GM06990 (cell line): Measurements from ENCODE around the gene FBXL19.

Experiments used
- DNase-seq: peaks from one replicate; pipeline ENCODE4 v3.0.0-alpha.2; 2011; ENCODE audit not compliant: insufficient read length; ENCODE audit errors: extremely low read depth
- H3K27me3 ChIP-seq: replicated peaks from 2 replicates; pipeline ENCODE4 v1.6.0; 2011; ENCODE audit warnings: low read length; ENCODE audit not compliant: control insufficient read depth, insufficient read depth
- H3K36me3 ChIP-seq: 2 replicates; pipeline ENCODE4 v1.5.1; 2011; ENCODE audit warnings: low read length; ENCODE audit not compliant: control insufficient read depth, insufficient read depth
- H3K4me3 ChIP-seq: replicated peaks from 2 replicates; pipeline ENCODE4 v1.5.1; 2011; ENCODE audit warnings: low read depth, mild to moderate bottlenecking, control low read depth, low read length
- CTCF ChIP-seq: IDR thresholded peaks from 2 replicates; pipeline ENCODE4 v1.5.1; 2011; ENCODE audit warnings: low read length, control low read depth, mild to moderate bottlenecking, inconsistent platforms; ENCODE audit not compliant: insufficient read depth, poor library complexity, severe bottlenecking

FBXL19 gene

DNA sequence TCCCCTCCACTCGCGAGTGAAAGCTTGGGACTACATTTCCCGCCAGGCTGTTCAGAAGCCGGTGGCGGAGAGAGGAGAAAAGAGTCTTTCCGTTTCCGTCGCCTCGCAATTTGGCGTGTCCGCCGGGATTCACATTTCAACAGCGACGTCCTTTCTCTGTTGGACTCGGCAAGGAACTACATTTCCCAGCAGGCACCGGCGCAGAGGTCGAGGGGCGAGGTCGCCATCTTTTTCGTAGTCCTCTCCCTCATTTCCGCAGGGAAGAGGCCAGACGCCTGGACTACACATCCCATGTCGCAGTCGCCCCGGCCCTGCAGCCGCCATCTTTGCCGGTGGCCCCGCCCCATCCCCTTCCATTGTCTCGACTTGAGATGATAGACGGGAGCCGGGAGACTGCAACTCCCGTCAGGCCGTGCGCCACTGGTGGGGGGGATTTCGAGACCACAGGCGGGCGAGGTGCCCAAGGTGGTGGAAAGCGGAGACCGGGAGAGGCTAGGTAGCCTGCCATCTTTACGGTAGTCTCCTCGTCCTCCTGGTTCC lies 882 bp upstream of the FBXL19 start:
- H3K36me3 ChIP-seq = peaks cover 3% of the 10 kb centered on the region
- no peaks in the 10 kb centered on the region for H3K27me3 ChIP-seq
- peak overlapping the region; percentile 78 for H3K4me3 ChIP-seq
- TF ChIP-seq CTCF = no peak
- DNase-seq = peak; percentile 100

GRCh38 chr16:30922960-30923535 lies 324 bp upstream of the FBXL19 start:
- peak; percentile 99 for DNase-seq
- no peaks in the 10 kb centered on the region for H3K27me3 ChIP-seq

GRCh38 chr16:30924076-30924912 lies 922 bp downstream of the FBXL19 start:
- Histone ChIP-seq H3K27me3 (no peaks in the 10 kb centered on the region), H3K4me3 (peak overlapping the region; percentile 78), H3K36me3 (peaks cover 5% of the 10 kb centered on the region)
- no peak for TF ChIP-seq CTCF
- no peak for DNase-seq

More at GRCh38 chr16:30922960-30923535, 324 bp upstream of the FBXL19 start:
- peak overlapping the region; percentile 78 for H3K4me3 ChIP-seq
- TF ChIP-seq CTCF = no peak
- H3K36me3 ChIP-seq = peaks cover 3% of the 10 kb centered on the region

GRCh38 chr16:30924913-30925631 lies 1.7 kb downstream of the FBXL19 start:
- TF ChIP-seq CTCF = no peak
- H3K27me3 ChIP-seq = no peaks in the 10 kb centered on the region
- H3K36me3 ChIP-seq = peaks cover 6% of the 10 kb centered on the region
- DNase-seq = no peak
- H3K4me3 ChIP-seq = peak overlapping the region; percentile 78

DNA sequence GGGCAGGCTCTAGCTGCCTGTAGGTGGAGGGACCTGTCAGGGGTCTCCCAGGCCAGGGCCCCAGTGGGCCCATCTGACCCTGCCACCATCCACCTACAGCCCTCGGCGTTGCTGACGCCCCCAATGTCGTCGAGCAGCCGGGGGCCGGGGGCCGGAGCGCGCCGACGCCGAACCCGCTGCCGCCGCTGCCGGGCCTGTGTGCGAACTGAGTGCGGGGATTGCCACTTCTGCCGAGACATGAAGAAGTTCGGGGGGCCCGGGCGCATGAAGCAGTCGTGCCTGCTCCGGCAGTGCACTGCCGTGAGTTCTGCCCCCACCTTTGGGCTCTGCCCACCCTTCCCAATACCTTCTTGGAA lies 2.2 kb downstream of the FBXL19 start:
- no peak overlapping the region for H3K4me3 ChIP-seq
- peaks cover 9% of the 10 kb centered on the region for H3K36me3 ChIP-seq
- H3K27me3 ChIP-seq = no peaks in the 10 kb centered on the region
- no peak for DNase-seq
- TF ChIP-seq CTCF = no peak
